HEK293 (cell line): Measurements from ENCODE around the gene RPL15.

Experiments used
- HOXC10 ChIP-seq: sonication (generic); formaldehyde crosslinking; IDR thresholded peaks from 2 replicates; pipeline ENCODE4 v1.8.1; 2023; ENCODE audit warnings: mild to moderate bottlenecking, missing genetic modification reagents
- HOXD13 ChIP-seq: sonication (generic); formaldehyde crosslinking; IDR thresholded peaks from 2 replicates; pipeline ENCODE4 v1.8.0; 2022; ENCODE audit warnings: missing genetic modification reagents, borderline replicate concordance
- PATZ1 ChIP-seq: fragments of 450-650 bp; formaldehyde crosslinking; IDR thresholded peaks from 2 replicates; pipeline ENCODE4 v1.5.1; 2016; ENCODE audit warnings: missing biosample characterization, missing genetic modification characterization
- PBX3 ChIP-seq: sonication (generic); formaldehyde crosslinking; IDR thresholded peaks from 2 replicates; pipeline ENCODE4 v1.8.1; 2022; ENCODE audit warnings: mild to moderate bottlenecking, moderate library complexity, missing genetic modification reagents
- PRDM1 ChIP-seq: fragments of 450-650 bp; formaldehyde crosslinking; IDR thresholded peaks from 2 replicates; pipeline ENCODE4; 2016; ENCODE audit warnings: missing biosample characterization, missing genetic modification characterization
- SETDB1 ChIP-seq: IDR thresholded peaks from one replicate; pipeline ENCODE4 v1.6.1; 2017; ENCODE audit warnings: mild to moderate bottlenecking, low read length, moderate library complexity, mixed read lengths; ENCODE audit not compliant: insufficient read length
- SP2 ChIP-seq: fragments of 450-650 bp; formaldehyde crosslinking; IDR thresholded peaks from 2 replicates; pipeline ENCODE4 v1.5.1; 2016; ENCODE audit warnings: missing biosample characterization, missing genetic modification characterization
- TRIM28 ChIP-seq: IDR thresholded peaks from 2 replicates; pipeline ENCODE4 v1.6.1; 2011; ENCODE audit warnings: low read length, control low read depth, borderline replicate concordance
- ZBTB49 ChIP-seq: fragments of 450-650 bp; formaldehyde crosslinking; IDR thresholded peaks from 2 replicates; pipeline ENCODE4 v1.5.1; 2016; ENCODE audit warnings: missing biosample characterization, missing genetic modification characterization, low read depth
- ZBTB6 ChIP-seq: fragments of 450-650 bp; formaldehyde crosslinking; IDR thresholded peaks from 2 replicates; pipeline ENCODE4 v1.5.1; 2017; ENCODE audit warnings: missing biosample characterization, missing genetic modification characterization
- ZBTB7A ChIP-seq: fragments of 450-650 bp; formaldehyde crosslinking; IDR thresholded peaks from 2 replicates; pipeline ENCODE4 v1.5.1; 2016; ENCODE audit warnings: low read depth, missing biosample characterization, missing genetic modification characterization
- ZFHX2 ChIP-seq: fragments of 450-650 bp; formaldehyde crosslinking; conservative IDR thresholded peaks from 2 replicates; pipeline ENCODE4 v1.5.1; 2016; ENCODE audit warnings: missing biosample characterization, missing genetic modification characterization
- ZNF132 ChIP-seq: fragments of 450-650 bp; formaldehyde crosslinking; IDR thresholded peaks from 2 replicates; pipeline ENCODE4 v1.5.1; 2017; ENCODE audit warnings: missing biosample characterization, missing genetic modification characterization, borderline replicate concordance
- ZNF169 ChIP-seq: fragments of 450-650 bp; formaldehyde crosslinking; IDR thresholded peaks from 2 replicates; pipeline ENCODE4 v1.5.1; 2016; ENCODE audit warnings: missing biosample characterization, missing genetic modification characterization
- ZNF184 ChIP-seq: fragments of 450-650 bp; IDR thresholded peaks from 2 replicates; pipeline ENCODE4 v1.5.1; 2018; ENCODE audit warnings: missing biosample characterization, mild to moderate bottlenecking, missing genetic modification characterization
- ZNF19 ChIP-seq: fragments of 450-650 bp; formaldehyde crosslinking; IDR thresholded peaks from 2 replicates; pipeline ENCODE4; 2016; ENCODE audit warnings: missing biosample characterization, missing genetic modification characterization, low read depth
- ZNF202 ChIP-seq: fragments of 450-650 bp; formaldehyde crosslinking; IDR thresholded peaks from 2 replicates; pipeline ENCODE4 v1.5.1; 2016; ENCODE audit warnings: missing biosample characterization, missing genetic modification characterization, borderline replicate concordance
- ZNF239 ChIP-seq: fragments of 450-650 bp; formaldehyde crosslinking; IDR thresholded peaks from 2 replicates; pipeline ENCODE4 v1.5.1; 2016; ENCODE audit warnings: missing biosample characterization, missing genetic modification characterization
- ZNF248 ChIP-seq: fragments of 450-650 bp; formaldehyde crosslinking; IDR thresholded peaks from 2 replicates; pipeline ENCODE4 v1.5.1; 2017; ENCODE audit warnings: missing biosample characterization, missing genetic modification characterization
- ZNF302 ChIP-seq: fragments of 450-650 bp; formaldehyde crosslinking; IDR thresholded peaks from 2 replicates; pipeline ENCODE4 v1.5.1; 2016; ENCODE audit warnings: missing biosample characterization, missing genetic modification characterization, low read depth
- ZNF366 ChIP-seq: fragments of 450-650 bp; formaldehyde crosslinking; conservative IDR thresholded peaks from 2 replicates; pipeline ENCODE4 v1.5.1; 2016; ENCODE audit warnings: missing biosample characterization, missing genetic modification characterization
- ZNF394 ChIP-seq: fragments of 450-650 bp; formaldehyde crosslinking; IDR thresholded peaks from 2 replicates; pipeline ENCODE4 v1.5.1; 2016; ENCODE audit warnings: missing biosample characterization, missing genetic modification characterization, mild to moderate bottlenecking, moderate library complexity, borderline replicate concordance
- ZNF449 ChIP-seq: fragments of 450-650 bp; formaldehyde crosslinking; IDR thresholded peaks from 2 replicates; pipeline ENCODE4 v1.5.1; 2017; ENCODE audit warnings: missing biosample characterization, mild to moderate bottlenecking, missing genetic modification characterization, moderate library complexity
- ZNF510 ChIP-seq: fragments of 450-650 bp; formaldehyde crosslinking; IDR thresholded peaks from 2 replicates; pipeline ENCODE4 v1.5.1; 2018; ENCODE audit warnings: mild to moderate bottlenecking, missing genetic modification characterization, missing biosample characterization; ENCODE audit not compliant: insufficient replicate concordance
- ZNF610 ChIP-seq: fragments of 450-650 bp; formaldehyde crosslinking; IDR thresholded peaks from 2 replicates; pipeline ENCODE4 v1.5.1; 2016; ENCODE audit warnings: missing biosample characterization, missing genetic modification characterization, borderline replicate concordance
- ZNF747 ChIP-seq: fragments of 450-650 bp; formaldehyde crosslinking; IDR thresholded peaks from 2 replicates; pipeline ENCODE4 v1.5.1; 2016; ENCODE audit warnings: missing biosample characterization, missing genetic modification characterization
- ZNF777 ChIP-seq: fragments of 450-650 bp; formaldehyde crosslinking; IDR thresholded peaks from 2 replicates; pipeline ENCODE4 v1.5.1; 2017; ENCODE audit warnings: missing biosample characterization, missing genetic modification characterization, borderline replicate concordance
- ZNF830 ChIP-seq: fragments of 450-650 bp; IDR thresholded peaks from 2 replicates; pipeline ENCODE4 v1.5.0; 2018; ENCODE audit warnings: missing biosample characterization, missing genetic modification characterization, low read depth, mild to moderate bottlenecking, moderate library complexity
- ZSCAN5A ChIP-seq: fragments of 450-650 bp; formaldehyde crosslinking; IDR thresholded peaks from 2 replicates; pipeline ENCODE4 v1.5.1; 2016; ENCODE audit warnings: missing biosample characterization, missing genetic modification characterization
- ZXDB ChIP-seq: fragments of 450-650 bp; formaldehyde crosslinking; IDR thresholded peaks from 2 replicates; pipeline ENCODE4 v1.5.1; 2016; ENCODE audit warnings: missing biosample characterization, missing genetic modification characterization

Gene RPL15

GRCh38 chr3:23945913-23946687, 29.2 kb downstream of the RPL15 start (continued):
- TF ChIP-seq ZNF777 (tag by site-specific recombination) (no peak), ZNF747 (tag by site-specific recombination) (no peak), ZNF132 (no peak), ZFHX2 (peak; percentile 95), SP2 (tag by site-specific recombination) (peak; percentile 59), HOXD13 (CRISPR knock-in tag) (no peak), ZNF184 (tag by site-specific recombination) (0 out of 2 replicates have a peak, but pooled peaks have one; percentile 33), ZNF239 (no peak), ZBTB6 (peak; percentile 58; the same call in 1 of the 2 replicates), ZBTB7A (tag by site-specific recombination) (0 out of 2 replicates have a peak, but pooled peaks have one; percentile 18), ZBTB49 (tag by site-specific recombination) (no peak), SETDB1 (no peak), ZNF19 (tag by site-specific recombination) (no peak), ZNF449 (tag by site-specific recombination) (no peak; the same call in 1 of the 2 replicates), PBX3 (CRISPR knock-in tag) (no peak), ZNF169 (tag by site-specific recombination) (no peak), PATZ1 (tag by site-specific recombination) (peak; percentile 88), PRDM1 (tag by site-specific recombination) (no peak), ZNF202 (tag by site-specific recombination) (no peak), ZNF394 (tag by site-specific recombination) (peak; percentile 44; the same call in 1 of the 2 replicates), ZNF302 (tag by site-specific recombination) (no peak), ZSCAN5A (tag by site-specific recombination) (0 out of 2 replicates have a peak, but pooled peaks have one; percentile 16), ZNF510 (no peak), ZNF248 (no peak), ZNF830 (no peak), ZXDB (tag by site-specific recombination) (peak; percentile 84), ZNF366 (tag by site-specific recombination) (no peak), HOXC10 (CRISPR knock-in tag) (no peak), ZNF610 (tag by site-specific recombination) (no peak), TRIM28 (no peak)
